GM20000 (cell line): ENCODE results near the gene GRIP1.

Source experiments
- DNase-seq: peaks from one replicate; pipeline ENCODE4 v3.0.0; 2012; ENCODE audit warnings: low spot score
- CTCF ChIP-seq: IDR thresholded peaks from 2 replicates; pipeline ENCODE4 v1.5.1; 2012; ENCODE audit warnings: mild to moderate bottlenecking, control low read depth; ENCODE audit errors: extremely low read depth, missing control alignments

The GRIP1 gene

GRCh38 chr12:66678338-66679275 is at the start of gene GRIP1:
Gene GRIP1 (minus strand): TSS chr12:66679076. CDS start chr12:66678904, 172 bp downstream.
- DNase-seq: no peak
- no peak for TF ChIP-seq CTCF

GRCh38 chr12:66726556-66726955 is 47.7 kb upstream of the GRIP1 start:
- TF ChIP-seq CTCF: no peak
- no peak for DNase-seq

- no peak for DNase-seq
- no peak for TF ChIP-seq CTCF
Observed at GRCh38 chr12:66725031-66725430, 46.2 kb upstream of the GRIP1 start.

- no peak for DNase-seq
- TF ChIP-seq CTCF: no peak
Observed at GRCh38 chr12:66724616-66725015, 45.7 kb upstream of the GRIP1 start.

- no peak for DNase-seq
- TF ChIP-seq CTCF: no peak
Observed at GRCh38 chr12:66724026-66724425, 45.1 kb upstream of the GRIP1 start.

- TF ChIP-seq CTCF: no peak
- DNase-seq: no peak
Observed at GRCh38 chr12:66719862-66720261, 41.0 kb upstream of the GRIP1 start.

GRCh38 chr12:66717036-66717673 is 38.3 kb upstream of the GRIP1 start:
- DNase-seq: no peak
- no peak for TF ChIP-seq CTCF
